Bronchial epithelial cell (primary cell): Measurements from ENCODE around the gene SERPINA12. TPM values are rescaled to one million over a fixed set of nuclear protein-coding genes. Genes with fewer than 3 reads are reported as not detected.

ENCODE experiments used
- DNase-seq: peaks from one replicate; pipeline ENCODE4 v3.0.0-alpha.2; 2010; ENCODE audit warnings: low read depth
- FAIRE-seq: peaks from 2 replicates; lab custom pipeline; 2011; peaks lifted over from hg19 to GRCh38; lab: Jason Lieb, UNC
- H3K27me3 ChIP-seq: 2 replicates; pipeline ENCODE4 v1.5.1; 2011; ENCODE audit warnings: low read length; ENCODE audit not compliant: control insufficient read depth, insufficient read depth
- H3K36me3 ChIP-seq: 2 replicates; pipeline ENCODE4 v1.5.1; 2011; ENCODE audit warnings: low read length; ENCODE audit not compliant: control insufficient read depth, insufficient read depth
- H3K4me3 ChIP-seq: 2 replicates; pipeline ENCODE4 v1.5.1; 2011; ENCODE audit warnings: mild to moderate bottlenecking, low read depth, low read length, control low read depth
- total RNA-seq: library from RNA; depleted of rRNA; stranded (reverse); fragments of >200 nt; gene quantifications from 2 replicates; pipeline ENCODE4 v1.2.1, GENCODE V29; 2014
- TF ChIP-seq, protein P1 (sequence below): IDR thresholded peaks from 2 replicates; pipeline ENCODE4 v1.5.1; 2011; ENCODE audit warnings: mild to moderate bottlenecking, moderate library complexity, low read length, control low read depth, inconsistent platforms; ENCODE audit not compliant: insufficient read depth, severe bottlenecking

SERPINA12 gene
- total RNA-seq, 1 donor from 2014 or later, result not detected

DNA sequence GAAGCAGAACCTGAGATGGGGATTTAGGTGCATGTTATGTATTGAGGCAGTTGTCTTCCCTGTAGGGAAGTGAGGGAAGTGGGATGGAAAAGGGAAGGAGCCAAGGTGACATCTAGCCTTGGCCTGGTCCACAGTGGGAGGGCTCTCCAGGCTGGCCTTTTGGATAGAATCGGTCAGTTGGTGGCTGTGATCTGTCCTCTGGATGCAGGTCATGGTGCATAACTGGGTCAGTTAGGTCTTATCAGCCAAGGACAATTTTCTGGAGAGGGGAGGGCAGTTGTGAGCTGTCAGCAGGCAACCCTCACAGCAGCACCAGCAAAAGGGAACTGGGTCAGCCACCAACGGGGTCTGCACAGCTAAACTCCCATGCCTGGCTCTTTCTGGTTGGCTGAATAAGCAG lies 9.6 kb downstream of the SERPINA12 start:
- H3K36me3 ChIP-seq, result no peaks in the 10 kb centered on the region
- peak; percentile 18 for FAIRE-seq
- DNase-seq, result no peak
- no peak overlapping the region for H3K4me3 ChIP-seq
- TF ChIP-seq, protein P1, sequence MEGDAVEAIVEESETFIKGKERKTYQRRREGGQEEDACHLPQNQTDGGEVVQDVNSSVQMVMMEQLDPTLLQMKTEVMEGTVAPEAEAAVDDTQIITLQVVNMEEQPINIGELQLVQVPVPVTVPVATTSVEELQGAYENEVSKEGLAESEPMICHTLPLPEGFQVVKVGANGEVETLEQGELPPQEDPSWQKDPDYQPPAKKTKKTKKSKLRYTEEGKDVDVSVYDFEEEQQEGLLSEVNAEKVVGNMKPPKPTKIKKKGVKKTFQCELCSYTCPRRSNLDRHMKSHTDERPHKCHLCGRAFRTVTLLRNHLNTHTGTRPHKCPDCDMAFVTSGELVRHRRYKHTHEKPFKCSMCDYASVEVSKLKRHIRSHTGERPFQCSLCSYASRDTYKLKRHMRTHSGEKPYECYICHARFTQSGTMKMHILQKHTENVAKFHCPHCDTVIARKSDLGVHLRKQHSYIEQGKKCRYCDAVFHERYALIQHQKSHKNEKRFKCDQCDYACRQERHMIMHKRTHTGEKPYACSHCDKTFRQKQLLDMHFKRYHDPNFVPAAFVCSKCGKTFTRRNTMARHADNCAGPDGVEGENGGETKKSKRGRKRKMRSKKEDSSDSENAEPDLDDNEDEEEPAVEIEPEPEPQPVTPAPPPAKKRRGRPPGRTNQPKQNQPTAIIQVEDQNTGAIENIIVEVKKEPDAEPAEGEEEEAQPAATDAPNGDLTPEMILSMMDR, result no peak
- H3K27me3 ChIP-seq, result no peaks in the 10 kb centered on the region

DNA sequence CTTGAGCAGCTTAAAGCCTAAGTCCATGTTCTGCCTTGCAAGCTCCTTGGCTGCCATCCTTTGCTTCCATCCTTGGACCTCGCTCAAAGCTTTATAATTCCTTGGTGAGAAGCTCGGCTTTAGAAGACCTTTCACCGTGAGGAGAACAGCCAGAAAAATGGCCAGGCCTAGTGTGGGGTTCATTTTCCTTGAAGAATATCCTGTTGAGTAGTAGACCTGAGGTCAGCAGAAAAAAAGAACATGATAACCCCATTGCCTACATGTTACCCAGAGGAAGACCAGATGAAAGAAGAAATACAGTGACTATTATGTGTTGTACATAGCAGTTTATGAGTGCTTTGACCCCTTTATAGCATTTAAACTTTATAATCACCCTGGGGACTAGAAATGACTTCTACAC lies 11.1 kb downstream of the SERPINA12 start:
- no peak for FAIRE-seq
- Histone ChIP-seq H3K27me3 (no peaks in the 10 kb centered on the region), H3K36me3 (no peaks in the 10 kb centered on the region), H3K4me3 (no peak overlapping the region)
- TF ChIP-seq, protein P1, result no peak
- no peak for DNase-seq

GRCh38 chr14:94494085-94494484 lies 15.2 kb downstream of the SERPINA12 start:
- H3K27me3 ChIP-seq, result no peaks in the 10 kb centered on the region
- DNase-seq (no peak), FAIRE-seq (no peak)
- no peaks in the 10 kb centered on the region for H3K36me3 ChIP-seq
- H3K4me3 ChIP-seq, result no peak overlapping the region
- TF ChIP-seq, protein P1, result no peak

DNA sequence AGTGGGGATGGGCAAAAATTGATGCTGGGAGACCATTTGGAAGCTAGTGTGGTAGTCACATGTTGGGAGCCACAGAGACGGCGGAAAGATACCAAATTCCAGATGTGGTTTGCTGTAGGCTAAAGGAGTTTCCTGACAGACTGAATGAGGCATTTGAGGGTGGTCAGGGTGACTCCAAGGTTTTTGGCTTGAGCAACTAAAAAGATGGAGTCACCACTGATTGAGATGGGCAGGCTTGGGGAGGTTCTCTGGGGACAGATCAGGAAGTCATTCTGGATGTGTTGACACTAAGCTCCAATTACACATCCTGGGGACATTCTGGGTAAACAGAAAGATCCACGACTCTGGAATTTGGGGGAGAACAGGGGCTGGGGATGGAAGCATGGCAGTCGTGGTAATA lies 17.8 kb downstream of the SERPINA12 start:
- DNase-seq (no peak), FAIRE-seq (no peak)
- H3K36me3 ChIP-seq, result no peaks in the 10 kb centered on the region
- H3K27me3 ChIP-seq, result no peaks in the 10 kb centered on the region
- H3K4me3 ChIP-seq, result no peak overlapping the region
- TF ChIP-seq, protein P1, result no peak

GRCh38 chr14:94489336-94489735 lies 19.9 kb downstream of the SERPINA12 start:
- DNase-seq (no peak), FAIRE-seq (no peak)
- H3K27me3 ChIP-seq, result no peaks in the 10 kb centered on the region
- no peak overlapping the region for H3K4me3 ChIP-seq
- H3K36me3 ChIP-seq, result no peaks in the 10 kb centered on the region
- TF ChIP-seq, protein P1, result no peak

DNA sequence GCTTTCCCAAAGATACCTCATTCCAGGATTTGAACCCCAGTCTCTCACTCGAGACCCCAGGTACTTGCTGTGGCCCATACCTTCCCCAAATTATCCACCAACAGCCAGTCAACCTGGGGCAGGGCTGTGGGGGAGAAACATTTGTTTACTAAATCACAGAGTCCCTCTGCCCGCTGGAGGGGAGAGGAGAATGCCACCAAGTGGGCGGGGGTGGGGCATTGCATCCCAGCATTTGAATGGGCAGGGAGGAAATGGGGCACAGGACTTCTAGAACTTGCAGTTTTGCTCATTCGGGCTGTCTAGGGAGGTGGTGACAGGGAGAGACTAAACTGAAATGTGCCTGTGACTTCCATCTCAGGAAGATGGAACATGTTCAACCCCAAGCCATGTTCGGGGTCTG lies 22.4 kb downstream of the SERPINA12 start:
- no peak overlapping the region for H3K4me3 ChIP-seq
- TF ChIP-seq, protein P1, result no peak
- no peaks in the 10 kb centered on the region for H3K36me3 ChIP-seq
- DNase-seq (no peak), FAIRE-seq (no peak)
- H3K27me3 ChIP-seq, result no peaks in the 10 kb centered on the region
